ENCODE measurements around the gene MIP.
"Not testable (repeated sequence)": the region's sequence is repeated elsewhere in the genome, so short reads cannot be mapped to it uniquely, and the experiment has no call there.

The MIP gene

DNA sequence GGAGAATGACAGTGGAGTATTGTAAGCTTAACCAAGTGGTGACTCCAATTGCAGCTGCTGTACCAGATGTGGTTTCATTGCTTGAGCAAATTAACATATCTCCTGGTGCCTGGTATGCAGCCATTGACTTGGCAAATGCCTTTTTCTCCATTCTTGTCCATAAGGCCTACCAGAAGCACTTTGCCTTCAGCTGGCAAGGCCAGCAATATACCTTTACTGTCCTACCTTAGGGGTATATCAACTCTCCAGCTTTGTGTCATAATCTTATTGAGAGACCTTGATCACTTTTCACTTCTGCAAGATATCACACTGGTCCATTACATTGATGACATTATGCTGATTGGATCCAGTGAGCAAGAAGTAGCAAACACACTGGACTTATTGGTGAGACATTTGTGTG is 52.8 kb downstream of the MIP start:
- not testable (repeated sequence) for DNase-seq

DNA sequence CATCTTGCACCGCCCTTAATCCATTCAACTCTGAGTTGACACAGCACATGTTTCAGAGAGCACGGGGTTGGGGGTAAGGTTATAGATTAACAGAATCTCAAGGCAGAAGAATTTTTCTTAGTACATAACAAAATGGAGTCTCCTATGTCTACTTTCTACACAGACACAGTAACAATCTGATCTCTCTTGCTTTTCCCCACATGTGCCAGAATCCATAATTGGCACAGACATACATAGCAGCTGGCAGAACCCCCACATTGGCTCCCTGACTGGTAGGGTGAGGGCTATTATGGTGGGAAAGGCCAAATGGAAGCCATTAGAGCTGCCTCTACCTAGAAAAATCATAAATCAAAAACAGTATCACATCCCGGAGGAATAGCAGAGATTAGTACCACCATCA is 53.3 kb downstream of the MIP start:
- DNase-seq, result not testable (repeated sequence)
